ENCODE results near the gene GNG12. TPM values are rescaled to one million over a fixed set of nuclear protein-coding genes. Genes with fewer than 3 reads are reported as not detected.
A peak's percentile ranks its signal among the peaks of the same experiment; 100 is the strongest.

Gene GNG12
- total RNA-seq, 1 experiment from 2014 or later: 70.0 TPM

- BruUV-seq (replicated peaks): no TSS peak
- H3K4me1 ChIP-seq (ENCODE audit: control insufficient read depth, insufficient read depth, low read length): peaks cover 20% of the 10 kb centered on the region
- H3K9me3 ChIP-seq (ENCODE audit: control insufficient read depth, insufficient read depth, low read depth, low read length): no peaks in the 10 kb centered on the region
- in situ Hi-C loops (cut with HindIII; ENCODE audit: low pct_unique_long_range_greater_than_20kb, low sequenced_read_pairs): no loop called here
- ChIA-PET CTCF (interaction anchor here (1.0 kb wide), 1 partner anchor 24 kb away, joined by 4 read pairs; no protein-coding TSS in a partner anchor), POLR2A (no interaction called here)
- H3K4me3 ChIP-seq (ENCODE audit: low read depth in 2 of 2, low read length in 2 of 2): no peak overlapping the region
- no peaks in the 10 kb centered on the region for H3K36me3 ChIP-seq (ENCODE audit: control insufficient read depth, insufficient read depth, low read length)
- intact Hi-C loops (cut with micrococcal nuclease; ENCODE audit: unreplicated experiment): no loop called here
- no peak for DNase-seq (ENCODE audit: low read depth, low spot score)
- TF ChIP-seq REST (IDR thresholded peaks at IDR 0.05; ENCODE audit: insufficient read depth in 1 of 2, low read depth in 2 of 2, low read length in 1 of 2): no peak
- TF ChIP-seq SIN3A (IDR thresholded peaks at IDR 0.05; ENCODE audit: borderline replicate concordance, insufficient read depth, low read depth, low read length): no peak
- no peak for TF ChIP-seq TCF7L2 (IDR thresholded peaks at IDR 0.05; ENCODE audit: low read depth, low read length)
- no peak for TF ChIP-seq CTCF (IDR thresholded peaks at IDR 0.05)
- no peak for TF ChIP-seq POLR2AphosphoS5 (IDR thresholded peaks at IDR 0.05; ENCODE audit: low read depth, low read length)
- H3K27me3 ChIP-seq (ENCODE audit: control insufficient read depth, insufficient read depth, low read length): no peaks in the 10 kb centered on the region
- no peak for ATAC-seq
- H3K27ac ChIP-seq (ENCODE audit: low read length): peak overlapping the region; percentile 60
Measured at GRCh38 chr1:67736750-67737149, 96.5 kb downstream of the GNG12 start.

GRCh38 chr1:67735806-67736627 lies 97.2 kb downstream of the GNG12 start:
- Histone ChIP-seq H3K27ac (ENCODE audit: low read length) (peak overlapping the region; percentile 60), H3K27me3 (ENCODE audit: control insufficient read depth, insufficient read depth, low read length) (no peaks in the 10 kb centered on the region), H3K4me3 (ENCODE audit: low read depth in 2 of 2, low read length in 2 of 2) (peak overlapping the region in 1 of 2 experiments; percentile 23; a peak in 1 of 4 replicates), H3K4me1 (ENCODE audit: control insufficient read depth, insufficient read depth, low read length) (peaks cover 18% of the 10 kb centered on the region), H3K9me3 (ENCODE audit: control insufficient read depth, insufficient read depth, low read depth, low read length) (no peaks in the 10 kb centered on the region), H3K36me3 (ENCODE audit: control insufficient read depth, insufficient read depth, low read length) (no peaks in the 10 kb centered on the region)
- BruUV-seq (replicated peaks): no TSS peak
- peak; percentile 82 for ATAC-seq
- ChIA-PET POLR2A (no interaction called here), CTCF (no interaction called here)
- in situ Hi-C loops (cut with HindIII; ENCODE audit: low pct_unique_long_range_greater_than_20kb, low sequenced_read_pairs): no loop called here
- TF ChIP-seq SIN3A (IDR thresholded peaks at IDR 0.05; ENCODE audit: borderline replicate concordance, insufficient read depth, low read depth, low read length): no peak
- TF ChIP-seq CTCF (IDR thresholded peaks at IDR 0.05): no peak
- TF ChIP-seq TCF7L2 (IDR thresholded peaks at IDR 0.05; ENCODE audit: low read depth, low read length): no peak
- no peak for TF ChIP-seq POLR2AphosphoS5 (IDR thresholded peaks at IDR 0.05; ENCODE audit: low read depth, low read length)
- no peak for TF ChIP-seq REST (IDR thresholded peaks at IDR 0.05; ENCODE audit: insufficient read depth in 1 of 2, low read depth in 2 of 2, low read length in 1 of 2)
- DNase-seq (ENCODE audit: low read depth, low spot score): no peak
- intact Hi-C loops (cut with micrococcal nuclease; ENCODE audit: unreplicated experiment): no loop called here

Data from Panc1 (cell line).